HG02970 (cell line): ENCODE results near the gene THBD.

Experiments used
- ATAC-seq: cut with Tn5 transposase; IDR thresholded peaks from one replicate; pipeline ENCODE4 v1.9.1; 2021; ENCODE audit warnings: mild to moderate bottlenecking, moderate library complexity, moderate number of reproducible peaks; ENCODE audit not compliant: unreplicated experiment, low FRiP score

THBD gene

GRCh38 chr20:23018941-23019340 is 30.5 kb downstream of the THBD start:
- ATAC-seq, result no peak

GRCh38 chr20:23018432-23018831 is 31.0 kb downstream of the THBD start:
- ATAC-seq, result no peak

GRCh38 chr20:23017516-23017915 is 32.0 kb downstream of the THBD start:
- ATAC-seq, result no peak

GRCh38 chr20:23013429-23013828 is 36.0 kb downstream of the THBD start:
- no peak for ATAC-seq

GRCh38 chr20:23011008-23011721 is 38.3 kb downstream of the THBD start:
- no peak for ATAC-seq

GRCh38 chr20:23010096-23010495 is 39.4 kb downstream of the THBD start:
- ATAC-seq, result no peak

GRCh38 chr20:23009636-23010035 is 39.8 kb downstream of the THBD start:
- ATAC-seq, result no peak

- ATAC-seq, result no peak
Measured at GRCh38 chr20:23008667-23009066, 40.8 kb downstream of the THBD start.

GRCh38 chr20:23007886-23008655 is 41.4 kb downstream of the THBD start:
- no peak for ATAC-seq

- ATAC-seq, result no peak
Measured at GRCh38 chr20:23007462-23007861, 42.0 kb downstream of the THBD start.

- no peak for ATAC-seq
Measured at GRCh38 chr20:23005776-23006175, 43.7 kb downstream of the THBD start.

- ATAC-seq, result no peak
Measured at GRCh38 chr20:23003881-23004460, 45.5 kb downstream of the THBD start.

GRCh38 chr20:23003077-23003635 is 46.3 kb downstream of the THBD start:
- no peak for ATAC-seq

GRCh38 chr20:23002276-23002675 is 47.2 kb downstream of the THBD start:
- no peak for ATAC-seq

GRCh38 chr20:23000232-23000947 is 49.1 kb downstream of the THBD start:
- ATAC-seq, result no peak

GRCh38 chr20:22999756-23000155 is 49.7 kb downstream of the THBD start:
- ATAC-seq, result no peak

GRCh38 chr20:22998476-22998875 is 51.0 kb downstream of the THBD start:
- no peak for ATAC-seq

GRCh38 chr20:22995923-22996322 is 53.5 kb downstream of the THBD start:
- no peak for ATAC-seq
